HG03060 (cell line): ENCODE results near the gene ITGAX.

Source experiments
- ATAC-seq: cut with Tn5 transposase; IDR thresholded peaks from one replicate; pipeline ENCODE4 v1.9.1; 2021; ENCODE audit warnings: low read depth, moderate number of reproducible peaks; ENCODE audit not compliant: unreplicated experiment

ITGAX gene

GRCh38 chr16:31371619-31372484, 16.9 kb downstream of the ITGAX start:
- ATAC-seq = no peak

- no peak for ATAC-seq
Measured at GRCh38 chr16:31373235-31373634, 18.3 kb downstream of the ITGAX start.

- no peak for ATAC-seq
Measured at GRCh38 chr16:31375231-31375630, 20.3 kb downstream of the ITGAX start.

GRCh38 chr16:31376705-31377104, 21.7 kb downstream of the ITGAX start:
- ATAC-seq = no peak

- ATAC-seq = no peak
Measured at GRCh38 chr16:31377210-31377903, 22.4 kb downstream of the ITGAX start.

- no peak for ATAC-seq
Measured at GRCh38 chr16:31380201-31380600, 25.2 kb downstream of the ITGAX start.

- no peak for ATAC-seq
Measured at GRCh38 chr16:31382485-31383161, 27.6 kb downstream of the ITGAX start.

- ATAC-seq = no peak
Measured at GRCh38 chr16:31385680-31386079, 30.7 kb downstream of the ITGAX start.

GRCh38 chr16:31386157-31386984, 31.4 kb downstream of the ITGAX start:
- peak; percentile 52 for ATAC-seq

- ATAC-seq = no peak
Measured at GRCh38 chr16:31388535-31388934, 33.6 kb downstream of the ITGAX start.

- ATAC-seq = no peak
Measured at GRCh38 chr16:31390504-31391041, 35.6 kb downstream of the ITGAX start.

GRCh38 chr16:31393056-31393455, 38.1 kb downstream of the ITGAX start, which contains the start of gene ITGAD:
Gene ITGAD (plus strand): TSS chr16:31393335. CDS start chr16:31393361, 26 bp downstream.
- ATAC-seq = no peak

- ATAC-seq = no peak
Measured at GRCh38 chr16:31395647-31396046, 40.7 kb downstream of the ITGAX start.

- ATAC-seq = no peak
Measured at GRCh38 chr16:31397096-31397660, 42.2 kb downstream of the ITGAX start.

GRCh38 chr16:31397701-31398100, 42.7 kb downstream of the ITGAX start:
- ATAC-seq = no peak

GRCh38 chr16:31400191-31400590, 45.2 kb downstream of the ITGAX start:
- no peak for ATAC-seq

- no peak for ATAC-seq
Measured at GRCh38 chr16:31401436-31401835, 46.5 kb downstream of the ITGAX start.

- ATAC-seq = no peak
Measured at GRCh38 chr16:31402687-31403086, 47.7 kb downstream of the ITGAX start.

- no peak for ATAC-seq
Measured at GRCh38 chr16:31403590-31404352, 48.8 kb downstream of the ITGAX start.
